HL-60 (cell line): ENCODE results near the gene CD247.

Experiments used
- POLR2AphosphoS5 ChIP-seq: IDR thresholded peaks from 2 replicates; pipeline ENCODE4 v1.6.1; 2012; ENCODE audit warnings: low read depth
- SPI1 ChIP-seq: IDR thresholded peaks from 2 replicates; pipeline ENCODE4 v1.6.1; 2012; ENCODE audit warnings: low read depth, mild to moderate bottlenecking, borderline replicate concordance
- TF ChIP-seq, protein P1 (sequence below): IDR thresholded peaks from one replicate; pipeline ENCODE4 v1.5.1; 2011; ENCODE audit warnings: low read length, control low read depth, inconsistent platforms; ENCODE audit not compliant: insufficient read depth
- TF ChIP-seq, protein P2 (sequence below): IDR thresholded peaks from 2 replicates; pipeline ENCODE4 v1.6.1; 2012; ENCODE audit warnings: low read depth; ENCODE audit not compliant: insufficient replicate concordance

DNA sequence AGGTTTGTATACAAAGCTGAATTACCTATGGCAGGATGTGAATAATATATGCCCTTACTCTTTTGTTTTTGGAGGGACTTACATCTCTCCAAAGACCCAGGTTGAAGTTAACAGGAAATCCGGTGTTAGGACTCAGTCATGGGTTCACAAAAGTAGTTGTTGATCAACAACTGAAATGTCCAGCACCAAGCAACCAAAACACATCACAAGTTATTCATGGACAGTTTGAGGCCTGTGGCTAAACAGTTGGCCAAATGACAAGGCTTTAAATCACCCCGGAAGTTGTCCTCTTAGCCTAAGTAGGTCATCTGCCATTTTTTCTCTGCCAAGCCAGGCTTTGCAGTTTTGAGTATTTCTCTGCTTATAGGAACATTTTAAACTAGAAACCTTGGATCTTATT lies 89.9 kb downstream of the CD247 start:
- TF ChIP-seq, protein P1, sequence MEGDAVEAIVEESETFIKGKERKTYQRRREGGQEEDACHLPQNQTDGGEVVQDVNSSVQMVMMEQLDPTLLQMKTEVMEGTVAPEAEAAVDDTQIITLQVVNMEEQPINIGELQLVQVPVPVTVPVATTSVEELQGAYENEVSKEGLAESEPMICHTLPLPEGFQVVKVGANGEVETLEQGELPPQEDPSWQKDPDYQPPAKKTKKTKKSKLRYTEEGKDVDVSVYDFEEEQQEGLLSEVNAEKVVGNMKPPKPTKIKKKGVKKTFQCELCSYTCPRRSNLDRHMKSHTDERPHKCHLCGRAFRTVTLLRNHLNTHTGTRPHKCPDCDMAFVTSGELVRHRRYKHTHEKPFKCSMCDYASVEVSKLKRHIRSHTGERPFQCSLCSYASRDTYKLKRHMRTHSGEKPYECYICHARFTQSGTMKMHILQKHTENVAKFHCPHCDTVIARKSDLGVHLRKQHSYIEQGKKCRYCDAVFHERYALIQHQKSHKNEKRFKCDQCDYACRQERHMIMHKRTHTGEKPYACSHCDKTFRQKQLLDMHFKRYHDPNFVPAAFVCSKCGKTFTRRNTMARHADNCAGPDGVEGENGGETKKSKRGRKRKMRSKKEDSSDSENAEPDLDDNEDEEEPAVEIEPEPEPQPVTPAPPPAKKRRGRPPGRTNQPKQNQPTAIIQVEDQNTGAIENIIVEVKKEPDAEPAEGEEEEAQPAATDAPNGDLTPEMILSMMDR, result no peak
- TF ChIP-seq SPI1, result no peak
- TF ChIP-seq POLR2AphosphoS5, result no peak
- TF ChIP-seq, protein P2, sequence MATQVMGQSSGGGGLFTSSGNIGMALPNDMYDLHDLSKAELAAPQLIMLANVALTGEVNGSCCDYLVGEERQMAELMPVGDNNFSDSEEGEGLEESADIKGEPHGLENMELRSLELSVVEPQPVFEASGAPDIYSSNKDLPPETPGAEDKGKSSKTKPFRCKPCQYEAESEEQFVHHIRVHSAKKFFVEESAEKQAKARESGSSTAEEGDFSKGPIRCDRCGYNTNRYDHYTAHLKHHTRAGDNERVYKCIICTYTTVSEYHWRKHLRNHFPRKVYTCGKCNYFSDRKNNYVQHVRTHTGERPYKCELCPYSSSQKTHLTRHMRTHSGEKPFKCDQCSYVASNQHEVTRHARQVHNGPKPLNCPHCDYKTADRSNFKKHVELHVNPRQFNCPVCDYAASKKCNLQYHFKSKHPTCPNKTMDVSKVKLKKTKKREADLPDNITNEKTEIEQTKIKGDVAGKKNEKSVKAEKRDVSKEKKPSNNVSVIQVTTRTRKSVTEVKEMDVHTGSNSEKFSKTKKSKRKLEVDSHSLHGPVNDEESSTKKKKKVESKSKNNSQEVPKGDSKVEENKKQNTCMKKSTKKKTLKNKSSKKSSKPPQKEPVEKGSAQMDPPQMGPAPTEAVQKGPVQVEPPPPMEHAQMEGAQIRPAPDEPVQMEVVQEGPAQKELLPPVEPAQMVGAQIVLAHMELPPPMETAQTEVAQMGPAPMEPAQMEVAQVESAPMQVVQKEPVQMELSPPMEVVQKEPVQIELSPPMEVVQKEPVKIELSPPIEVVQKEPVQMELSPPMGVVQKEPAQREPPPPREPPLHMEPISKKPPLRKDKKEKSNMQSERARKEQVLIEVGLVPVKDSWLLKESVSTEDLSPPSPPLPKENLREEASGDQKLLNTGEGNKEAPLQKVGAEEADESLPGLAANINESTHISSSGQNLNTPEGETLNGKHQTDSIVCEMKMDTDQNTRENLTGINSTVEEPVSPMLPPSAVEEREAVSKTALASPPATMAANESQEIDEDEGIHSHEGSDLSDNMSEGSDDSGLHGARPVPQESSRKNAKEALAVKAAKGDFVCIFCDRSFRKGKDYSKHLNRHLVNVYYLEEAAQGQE, result no peak
